Measurements from ENCODE around the gene KCNH3. TPM values are rescaled to one million over a fixed set of nuclear protein-coding genes. Genes with fewer than 3 reads are reported as not detected.

Gene KCNH3
- total RNA-seq, 1 experiment from 2014 or later, result 0.97 TPM

- Histone ChIP-seq H3K4me3 (ENCODE audit: insufficient read depth, low read depth, low read length) (no peak overlapping the region), H3K36me3 (replicated peaks; ENCODE audit: control insufficient read depth, insufficient read depth, low read length) (peaks cover 29% of the 10 kb centered on the region), H3K27me3 (ENCODE audit: control insufficient read depth, insufficient read depth, low read length) (no peaks in the 10 kb centered on the region)
- DNase-seq, result no peak
Measured at GRCh38 chr12:49557187-49557916, 18.5 kb downstream of the KCNH3 start.

- Histone ChIP-seq H3K36me3 (replicated peaks; ENCODE audit: control insufficient read depth, insufficient read depth, low read length) (peaks cover 34% of the 10 kb centered on the region), H3K4me3 (ENCODE audit: insufficient read depth, low read depth, low read length) (no peak overlapping the region), H3K27me3 (ENCODE audit: control insufficient read depth, insufficient read depth, low read length) (no peaks in the 10 kb centered on the region)
- peak; percentile 55 for DNase-seq
Measured at GRCh38 chr12:49557917-49558215, 19.0 kb downstream of the KCNH3 start.

GRCh38 chr12:49558526-49558925, 19.7 kb downstream of the KCNH3 start:
- Histone ChIP-seq H3K36me3 (replicated peaks; ENCODE audit: control insufficient read depth, insufficient read depth, low read length) (peaks cover 40% of the 10 kb centered on the region), H3K4me3 (ENCODE audit: insufficient read depth, low read depth, low read length) (no peak overlapping the region), H3K27me3 (ENCODE audit: control insufficient read depth, insufficient read depth, low read length) (no peaks in the 10 kb centered on the region)
- DNase-seq, result no peak

GRCh38 chr12:49559011-49559675, 20.3 kb downstream of the KCNH3 start:
- Histone ChIP-seq H3K36me3 (replicated peaks; ENCODE audit: control insufficient read depth, insufficient read depth, low read length) (peaks cover 45% of the 10 kb centered on the region), H3K4me3 (ENCODE audit: insufficient read depth, low read depth, low read length) (no peak overlapping the region), H3K27me3 (ENCODE audit: control insufficient read depth, insufficient read depth, low read length) (no peaks in the 10 kb centered on the region)
- no peak for DNase-seq

- H3K36me3 ChIP-seq (replicated peaks; ENCODE audit: control insufficient read depth, insufficient read depth, low read length), result peaks cover 54% of the 10 kb centered on the region
- no peak for DNase-seq
- no peak overlapping the region for H3K4me3 ChIP-seq (ENCODE audit: insufficient read depth, low read depth, low read length)
- no peaks in the 10 kb centered on the region for H3K27me3 ChIP-seq (ENCODE audit: control insufficient read depth, insufficient read depth, low read length)
Measured at GRCh38 chr12:49560695-49561094, 21.9 kb downstream of the KCNH3 start.

- no peak for DNase-seq
- H3K4me3 ChIP-seq (ENCODE audit: insufficient read depth, low read depth, low read length), result no peak overlapping the region
- H3K36me3 ChIP-seq (replicated peaks; ENCODE audit: control insufficient read depth, insufficient read depth, low read length), result peaks cover 55% of the 10 kb centered on the region
- no peaks in the 10 kb centered on the region for H3K27me3 ChIP-seq (ENCODE audit: control insufficient read depth, insufficient read depth, low read length)
Measured at GRCh38 chr12:49562233-49562632, 23.4 kb downstream of the KCNH3 start.

- no peak overlapping the region for H3K4me3 ChIP-seq (ENCODE audit: insufficient read depth, low read depth, low read length)
- no peaks in the 10 kb centered on the region for H3K27me3 ChIP-seq (ENCODE audit: control insufficient read depth, insufficient read depth, low read length)
- DNase-seq, result no peak
- peaks cover 55% of the 10 kb centered on the region for H3K36me3 ChIP-seq (replicated peaks; ENCODE audit: control insufficient read depth, insufficient read depth, low read length)
Measured at GRCh38 chr12:49562831-49563230, 24.0 kb downstream of the KCNH3 start.

- Histone ChIP-seq H3K4me3 (ENCODE audit: insufficient read depth, low read depth, low read length) (no peak overlapping the region), H3K36me3 (replicated peaks; ENCODE audit: control insufficient read depth, insufficient read depth, low read length) (peaks cover 48% of the 10 kb centered on the region), H3K27me3 (ENCODE audit: control insufficient read depth, insufficient read depth, low read length) (no peaks in the 10 kb centered on the region)
- no peak for DNase-seq
Measured at GRCh38 chr12:49563951-49564685, 25.3 kb downstream of the KCNH3 start.

GRCh38 chr12:49564686-49565405, 26.0 kb downstream of the KCNH3 start:
- H3K36me3 ChIP-seq (replicated peaks; ENCODE audit: control insufficient read depth, insufficient read depth, low read length), result peaks cover 42% of the 10 kb centered on the region
- H3K27me3 ChIP-seq (ENCODE audit: control insufficient read depth, insufficient read depth, low read length), result no peaks in the 10 kb centered on the region
- no peak overlapping the region for H3K4me3 ChIP-seq (ENCODE audit: insufficient read depth, low read depth, low read length)
- DNase-seq, result no peak

- peak; percentile 14 for DNase-seq
Measured at GRCh38 chr12:49565406-49566265, 26.8 kb downstream of the KCNH3 start.

GRCh38 chr12:49566361-49566760, 27.5 kb downstream of the KCNH3 start:
- DNase-seq, result no peak
- H3K27me3 ChIP-seq (ENCODE audit: control insufficient read depth, insufficient read depth, low read length), result no peaks in the 10 kb centered on the region
- no peak overlapping the region for H3K4me3 ChIP-seq (ENCODE audit: insufficient read depth, low read depth, low read length)
- peaks cover 30% of the 10 kb centered on the region for H3K36me3 ChIP-seq (replicated peaks; ENCODE audit: control insufficient read depth, insufficient read depth, low read length)

More at GRCh38 chr12:49565406-49566265, 26.8 kb downstream of the KCNH3 start:
- Histone ChIP-seq H3K27me3 (ENCODE audit: control insufficient read depth, insufficient read depth, low read length) (no peaks in the 10 kb centered on the region), H3K4me3 (ENCODE audit: insufficient read depth, low read depth, low read length) (no peak overlapping the region), H3K36me3 (replicated peaks; ENCODE audit: control insufficient read depth, insufficient read depth, low read length) (peaks cover 36% of the 10 kb centered on the region)

- H3K36me3 ChIP-seq (replicated peaks; ENCODE audit: control insufficient read depth, insufficient read depth, low read length), result peaks cover 28% of the 10 kb centered on the region
- no peak for DNase-seq
- no peaks in the 10 kb centered on the region for H3K27me3 ChIP-seq (ENCODE audit: control insufficient read depth, insufficient read depth, low read length)
- H3K4me3 ChIP-seq (ENCODE audit: insufficient read depth, low read depth, low read length), result peak overlapping the region; percentile 71
Measured at GRCh38 chr12:49567302-49567610, 28.4 kb downstream of the KCNH3 start.

- peak; percentile 98 for DNase-seq
- H3K4me3 ChIP-seq (ENCODE audit: insufficient read depth, low read depth, low read length), result peak within 1 kb of the TSS; percentile 71
- H3K36me3 ChIP-seq (replicated peaks; ENCODE audit: control insufficient read depth, insufficient read depth, low read length), result peaks cover 23% of the 10 kb centered on the region
- no peaks in the 10 kb centered on the region for H3K27me3 ChIP-seq (ENCODE audit: control insufficient read depth, insufficient read depth, low read length)
Measured at GRCh38 chr12:49567611-49568441, 29.0 kb downstream of the KCNH3 start, which contains the start of gene MCRS1. Gene MCRS1, minus strand, starts transcription at chr12:49568142. Its CDS starts 1,411 bp downstream, at chr12:49566731.

Data from H7 (cell line).